ENCODE data around the gene TTLL5.

GRCh38 chr14:75748336-75748735 is 87.3 kb downstream of the TTLL5 start:
- no peak for TF ChIP-seq ZNF70 (CRISPR knock-in tag; IDR thresholded peaks at IDR 0.05)
- TF ChIP-seq PATZ1 (CRISPR knock-in tag; IDR thresholded peaks at IDR 0.05; ENCODE audit: borderline replicate concordance) = no peak
- no peak for TF ChIP-seq BACH2 (CRISPR knock-in tag; IDR thresholded peaks at IDR 0.05; ENCODE audit: borderline replicate concordance)
- no peak for TF ChIP-seq TSHZ2 (CRISPR knock-in tag; IDR thresholded peaks at IDR 0.05)
- no peak for TF ChIP-seq SNAI2 (CRISPR knock-in tag; IDR thresholded peaks at IDR 0.05)
- TF ChIP-seq PPARA (CRISPR knock-in tag; IDR thresholded peaks at IDR 0.05; ENCODE audit: borderline replicate concordance) = no peak
- TF ChIP-seq CSRNP3 (CRISPR knock-in tag; IDR thresholded peaks at IDR 0.05) = no peak
- no peak for TF ChIP-seq ISL1 (CRISPR knock-in tag; IDR thresholded peaks at IDR 0.05)

All from SK-N-SH treated with all-trans-retinoic acid at 6 μM for 48 hours (cell line).